ENCODE results near the gene PRSS56.

Gene PRSS56

DNA sequence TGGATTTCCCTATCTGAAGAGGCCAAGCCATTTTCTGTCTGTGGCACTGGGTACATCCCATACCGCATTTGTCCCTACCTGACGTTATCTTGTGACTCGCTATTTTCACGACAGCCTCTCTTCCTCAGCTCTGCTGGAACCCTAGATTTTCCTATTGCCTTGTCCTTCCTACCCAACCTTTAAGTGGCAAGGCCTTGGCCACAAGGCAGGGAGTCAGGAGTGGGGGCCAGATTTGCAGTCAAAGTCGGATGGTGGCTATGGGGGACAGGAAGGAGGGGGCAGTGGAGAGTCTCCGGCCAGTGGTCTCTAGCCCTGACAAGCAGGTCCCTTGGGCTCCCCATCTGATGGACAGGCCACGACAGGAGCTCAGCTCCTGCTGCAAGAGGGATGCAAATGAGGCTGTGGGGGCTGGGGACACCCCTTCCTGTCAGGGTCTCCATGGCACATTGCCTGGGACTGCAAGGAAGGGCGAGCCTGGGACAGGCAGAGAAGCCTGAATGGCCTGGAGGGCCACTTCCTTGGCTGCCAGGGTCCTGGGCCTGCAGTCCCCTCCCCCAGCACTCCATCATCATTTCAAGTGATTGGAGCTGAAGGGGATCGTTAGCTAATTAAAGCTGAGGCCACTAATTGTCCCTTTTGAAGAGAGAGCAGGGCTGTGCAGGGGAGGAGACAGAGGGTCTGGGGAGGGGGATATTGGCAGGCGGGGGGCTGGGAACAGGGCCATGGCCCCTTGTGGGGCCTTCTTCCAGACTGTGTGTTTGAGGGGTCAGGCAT, 26.3 kb upstream of the PRSS56 start:
- Histone ChIP-seq H3K27ac (no peak overlapping the region), H3K27me3 (replicated peaks) (peaks cover 10% of the 10 kb centered on the region), H3K36me3 (replicated peaks) (no peaks in the 10 kb centered on the region), H3K4me3 (ENCODE audit: low read depth, low read length) (no peak overlapping the region)
- TF ChIP-seq, protein P1, sequence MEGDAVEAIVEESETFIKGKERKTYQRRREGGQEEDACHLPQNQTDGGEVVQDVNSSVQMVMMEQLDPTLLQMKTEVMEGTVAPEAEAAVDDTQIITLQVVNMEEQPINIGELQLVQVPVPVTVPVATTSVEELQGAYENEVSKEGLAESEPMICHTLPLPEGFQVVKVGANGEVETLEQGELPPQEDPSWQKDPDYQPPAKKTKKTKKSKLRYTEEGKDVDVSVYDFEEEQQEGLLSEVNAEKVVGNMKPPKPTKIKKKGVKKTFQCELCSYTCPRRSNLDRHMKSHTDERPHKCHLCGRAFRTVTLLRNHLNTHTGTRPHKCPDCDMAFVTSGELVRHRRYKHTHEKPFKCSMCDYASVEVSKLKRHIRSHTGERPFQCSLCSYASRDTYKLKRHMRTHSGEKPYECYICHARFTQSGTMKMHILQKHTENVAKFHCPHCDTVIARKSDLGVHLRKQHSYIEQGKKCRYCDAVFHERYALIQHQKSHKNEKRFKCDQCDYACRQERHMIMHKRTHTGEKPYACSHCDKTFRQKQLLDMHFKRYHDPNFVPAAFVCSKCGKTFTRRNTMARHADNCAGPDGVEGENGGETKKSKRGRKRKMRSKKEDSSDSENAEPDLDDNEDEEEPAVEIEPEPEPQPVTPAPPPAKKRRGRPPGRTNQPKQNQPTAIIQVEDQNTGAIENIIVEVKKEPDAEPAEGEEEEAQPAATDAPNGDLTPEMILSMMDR (IDR thresholded peaks at IDR 0.05; ENCODE audit: low read depth, low read length, missing control alignments), result no peak
- DNase-seq, result no peak
- in situ Hi-C loops (cut with HindIII; ENCODE audit: low pct_ligation_motif_present, low sequenced_read_pairs), result no loop called here

DNA sequence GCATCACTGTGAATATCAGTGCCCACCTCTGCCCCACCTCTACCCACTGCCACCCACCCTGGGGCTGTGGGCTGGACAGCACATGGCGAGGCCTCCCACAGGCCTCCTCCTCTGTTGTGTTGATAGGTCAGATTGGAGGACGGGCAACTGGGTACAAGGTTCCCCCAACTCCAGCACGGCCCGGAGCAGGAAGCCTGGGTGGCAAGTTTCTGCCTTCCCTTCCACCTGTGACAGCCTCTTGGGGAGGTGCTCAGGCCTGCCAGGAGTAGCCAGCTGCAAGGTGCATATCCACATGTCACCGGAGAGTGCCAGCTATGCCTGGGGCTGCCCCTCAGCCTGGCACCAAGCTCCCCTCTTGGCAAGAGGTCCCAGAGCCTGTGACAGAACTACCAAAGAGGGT, 25.6 kb upstream of the PRSS56 start:
- peaks cover 6% of the 10 kb centered on the region for H3K27me3 ChIP-seq (replicated peaks)

DNA sequence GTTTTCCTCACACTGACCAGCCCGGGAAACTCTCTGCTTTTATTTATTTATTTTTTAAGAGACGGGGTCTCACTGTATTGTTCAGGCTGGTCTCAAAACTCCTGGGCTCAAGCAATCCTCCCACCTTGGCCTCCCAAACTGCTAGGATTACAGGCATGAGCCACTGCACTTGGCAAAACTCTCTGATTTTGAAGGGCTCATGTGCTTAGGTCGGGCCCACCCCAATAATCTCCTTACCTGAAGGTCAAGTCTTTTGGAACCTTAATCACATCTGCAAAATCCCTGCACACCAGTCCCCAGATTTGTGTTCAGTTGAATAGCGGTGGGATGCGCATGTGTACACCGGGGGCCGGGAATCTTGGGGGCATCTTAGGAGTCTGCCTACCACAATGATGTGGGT, 24.9 kb upstream of the PRSS56 start:
- in situ Hi-C loops (cut with HindIII; ENCODE audit: low pct_ligation_motif_present, low sequenced_read_pairs), result no loop called here
- TF ChIP-seq, protein P1 (IDR thresholded peaks at IDR 0.05; ENCODE audit: low read depth, low read length, missing control alignments), result no peak
- no peak for DNase-seq
- Histone ChIP-seq H3K36me3 (replicated peaks) (no peaks in the 10 kb centered on the region), H3K4me3 (ENCODE audit: low read depth, low read length) (no peak overlapping the region), H3K27ac (no peak overlapping the region), H3K27me3 (replicated peaks) (peaks cover 2% of the 10 kb centered on the region)

More for the DNA sequence above, 25.6 kb upstream of the PRSS56 start:
- Histone ChIP-seq H3K4me3 (ENCODE audit: low read depth, low read length) (no peak overlapping the region), H3K36me3 (replicated peaks) (no peaks in the 10 kb centered on the region), H3K27ac (no peak overlapping the region)
- in situ Hi-C loops (cut with HindIII; ENCODE audit: low pct_ligation_motif_present, low sequenced_read_pairs), result no loop called here
- TF ChIP-seq, protein P1 (IDR thresholded peaks at IDR 0.05; ENCODE audit: low read depth, low read length, missing control alignments), result no peak
- no peak for DNase-seq

DNA sequence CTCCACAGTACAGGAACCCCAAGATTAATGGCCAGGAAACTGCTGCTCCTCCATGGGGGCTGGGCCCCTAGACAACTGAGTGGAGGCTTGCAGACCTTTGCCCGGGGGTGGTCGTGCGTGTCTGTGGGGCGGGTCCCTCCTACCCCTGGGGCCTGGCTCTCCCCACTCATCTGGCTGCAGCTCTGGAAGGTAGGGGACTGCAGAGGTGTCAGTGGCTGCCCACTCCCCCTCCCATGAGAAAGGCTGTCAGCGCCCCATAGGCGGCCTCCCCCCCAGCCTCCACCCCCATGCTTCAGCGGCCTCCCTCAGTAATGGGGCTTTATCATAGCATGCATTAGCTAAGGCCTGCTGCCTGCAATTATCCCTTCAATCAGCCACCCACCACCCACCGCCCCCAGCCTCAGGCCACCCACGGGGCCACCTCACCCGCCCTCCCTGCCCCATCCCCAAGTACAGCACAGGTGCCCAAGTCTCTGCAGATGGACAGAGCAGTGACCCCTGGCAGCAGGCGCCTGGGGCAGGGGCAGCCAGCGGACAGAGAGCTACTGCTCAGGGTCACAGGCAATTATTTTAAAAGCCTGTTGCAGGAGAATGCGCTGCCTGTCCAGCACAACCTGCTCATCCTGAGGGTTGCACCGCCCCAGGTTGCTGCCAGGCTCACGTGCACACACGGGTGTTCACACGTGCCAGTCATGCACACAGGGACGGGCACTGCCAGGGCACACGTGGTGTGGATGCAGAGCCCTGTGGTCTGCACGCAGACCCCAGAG, 23.5 kb upstream of the PRSS56 start:
- Histone ChIP-seq H3K27ac (no peak overlapping the region), H3K36me3 (replicated peaks) (no peaks in the 10 kb centered on the region), H3K4me3 (ENCODE audit: low read depth, low read length) (no peak overlapping the region), H3K27me3 (replicated peaks) (peaks cover 10% of the 10 kb centered on the region)
- in situ Hi-C loops (cut with HindIII; ENCODE audit: low pct_ligation_motif_present, low sequenced_read_pairs), result no loop called here
- no peak for DNase-seq
- TF ChIP-seq, protein P1 (IDR thresholded peaks at IDR 0.05; ENCODE audit: low read depth, low read length, missing control alignments), result no peak

DNA sequence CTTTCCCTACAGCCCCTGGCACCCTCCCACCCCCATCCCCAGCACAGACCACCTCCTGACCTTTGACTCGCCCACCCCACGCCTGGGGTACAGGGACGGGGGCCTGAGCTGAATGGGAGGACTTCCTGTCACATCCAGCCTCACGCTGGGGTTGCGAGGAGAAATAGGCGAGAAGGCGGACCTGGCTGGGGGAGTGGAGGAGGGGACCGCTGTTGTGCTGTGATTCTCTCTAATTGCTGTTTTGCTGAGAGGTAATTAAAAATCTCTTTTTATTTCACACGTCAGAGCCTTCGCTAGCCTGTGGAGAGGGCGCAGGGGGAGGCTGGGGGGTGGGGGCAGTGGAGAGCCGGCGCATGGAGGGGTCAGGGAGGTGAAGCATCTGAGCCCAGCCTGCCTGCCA, 22.8 kb upstream of the PRSS56 start:
- no peak for DNase-seq
- TF ChIP-seq, protein P1 (IDR thresholded peaks at IDR 0.05; ENCODE audit: low read depth, low read length, missing control alignments), result no peak
- Histone ChIP-seq H3K27ac (no peak overlapping the region), H3K36me3 (replicated peaks) (no peaks in the 10 kb centered on the region), H3K27me3 (replicated peaks) (peaks cover 13% of the 10 kb centered on the region), H3K4me3 (ENCODE audit: low read depth, low read length) (no peak overlapping the region)
- in situ Hi-C loops (cut with HindIII; ENCODE audit: low pct_ligation_motif_present, low sequenced_read_pairs), result no loop called here
